Measurements from ENCODE around the gene CAP2.
"Not testable (repeated sequence)": the region's sequence is repeated elsewhere in the genome, so short reads cannot be mapped to it uniquely, and the experiment has no call there.

- TF ChIP-seq CTCF (IDR thresholded peaks at IDR 0.05; ENCODE audit: low read length); EZH2 (IDR thresholded peaks at IDR 0.05; ENCODE audit: borderline replicate concordance, low read length): not testable (repeated sequence)
These were observed 21.0 kb downstream of the CAP2 start for GRCh38 chr6:17414395-17414794.

All from OCI-LY1 (cell line).